ENCODE results near the gene RNF212B.

DNA sequence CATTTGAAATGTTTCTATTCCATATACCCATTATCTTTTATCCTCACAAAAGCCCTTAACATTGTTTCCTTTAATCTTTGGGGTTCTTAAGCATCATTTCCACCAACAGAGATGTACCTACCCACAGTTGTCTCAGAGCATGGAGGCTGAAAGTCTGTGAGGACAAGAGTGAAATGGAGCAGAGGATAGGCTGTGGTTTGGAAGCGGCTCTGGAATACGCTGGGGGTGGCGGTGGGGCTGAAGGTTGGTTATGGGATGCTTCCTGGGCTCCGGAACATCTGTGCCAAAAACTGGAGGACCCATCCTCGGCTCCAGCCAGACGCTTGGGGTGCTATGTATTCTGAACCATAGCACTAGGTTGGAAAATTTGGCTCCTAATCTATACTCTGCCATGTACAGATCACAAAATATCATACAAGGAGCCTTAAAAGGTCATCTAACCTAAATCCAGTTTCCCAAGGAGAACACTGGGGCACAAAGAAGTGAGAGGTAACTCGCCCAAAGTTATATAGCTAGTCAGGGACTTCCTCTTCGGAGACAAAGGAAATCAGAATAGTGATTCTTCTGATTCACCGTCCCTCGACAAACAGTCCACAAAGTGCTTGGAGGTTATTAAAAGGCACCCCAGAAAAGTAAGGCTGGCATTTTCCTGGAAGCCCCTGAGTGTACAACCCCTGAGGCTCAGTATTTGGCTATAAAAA lies 62.4 kb downstream of the RNF212B start:
- TF ChIP-seq, protein P1, sequence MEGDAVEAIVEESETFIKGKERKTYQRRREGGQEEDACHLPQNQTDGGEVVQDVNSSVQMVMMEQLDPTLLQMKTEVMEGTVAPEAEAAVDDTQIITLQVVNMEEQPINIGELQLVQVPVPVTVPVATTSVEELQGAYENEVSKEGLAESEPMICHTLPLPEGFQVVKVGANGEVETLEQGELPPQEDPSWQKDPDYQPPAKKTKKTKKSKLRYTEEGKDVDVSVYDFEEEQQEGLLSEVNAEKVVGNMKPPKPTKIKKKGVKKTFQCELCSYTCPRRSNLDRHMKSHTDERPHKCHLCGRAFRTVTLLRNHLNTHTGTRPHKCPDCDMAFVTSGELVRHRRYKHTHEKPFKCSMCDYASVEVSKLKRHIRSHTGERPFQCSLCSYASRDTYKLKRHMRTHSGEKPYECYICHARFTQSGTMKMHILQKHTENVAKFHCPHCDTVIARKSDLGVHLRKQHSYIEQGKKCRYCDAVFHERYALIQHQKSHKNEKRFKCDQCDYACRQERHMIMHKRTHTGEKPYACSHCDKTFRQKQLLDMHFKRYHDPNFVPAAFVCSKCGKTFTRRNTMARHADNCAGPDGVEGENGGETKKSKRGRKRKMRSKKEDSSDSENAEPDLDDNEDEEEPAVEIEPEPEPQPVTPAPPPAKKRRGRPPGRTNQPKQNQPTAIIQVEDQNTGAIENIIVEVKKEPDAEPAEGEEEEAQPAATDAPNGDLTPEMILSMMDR (IDR thresholded peaks at IDR 0.05): no peak
- TF ChIP-seq POLR2AphosphoS5 (IDR thresholded peaks at IDR 0.05): no peak
- no peak for TF ChIP-seq POLR2A (IDR thresholded peaks at IDR 0.05)
